MM.1S (cell line): ENCODE data around the gene CD248.

Experiments used
- CTCF ChIP-seq: fragments of 300-600 bp; sonication (generic); IDR thresholded peaks from 2 replicates; pipeline ENCODE4 v1.5.1; 2016; ENCODE audit warnings: antibody characterized with exemption, low read length, mixed read lengths
- EZH2 ChIP-seq: fragments of 300-600 bp; sonication (generic); optimal IDR thresholded peaks from 2 replicates; pipeline ENCODE3; 2017; ENCODE audit warnings: low read depth, mild to moderate bottlenecking, antibody characterized with exemption, low read length, mixed read lengths
- EZH2phosphoT487 ChIP-seq: fragments of 300-600 bp; sonication (generic); IDR thresholded peaks from 2 replicates; pipeline ENCODE4 v1.6.1; 2018; ENCODE audit warnings: antibody characterized with exemption, low read length

GRCh38 chr11:66275984-66276612 lies 40.7 kb downstream of the CD248 start:
- TF ChIP-seq CTCF: no peak
- TF ChIP-seq EZH2: no peak
- no peak for TF ChIP-seq EZH2phosphoT487
